ENCODE measurements around the gene RNF187. TPM values are rescaled to one million over a fixed set of nuclear protein-coding genes. Genes with fewer than 3 reads are reported as not detected.

Gene RNF187
- total RNA-seq, 2 experiments from 2014 or later = 110 to 132 TPM

DNA sequence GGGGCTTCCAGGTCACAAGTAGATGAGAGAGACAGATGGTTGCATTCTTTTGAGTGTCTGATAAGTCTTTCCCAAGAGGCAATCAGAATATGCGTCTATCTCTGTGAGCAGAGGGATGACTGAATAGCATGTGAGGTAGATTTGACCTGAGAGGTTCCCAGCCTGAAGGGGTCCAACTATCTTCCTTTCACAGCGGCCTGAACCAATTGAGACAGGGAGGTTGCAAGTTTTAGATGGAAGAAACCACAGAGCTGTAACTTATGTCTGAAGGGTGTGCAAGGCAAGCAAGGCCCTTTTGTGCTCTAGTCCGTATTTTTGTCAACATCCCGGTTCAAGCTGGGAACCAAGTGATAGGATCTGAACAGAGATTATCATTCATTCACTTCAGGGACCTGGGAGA, 9.9 kb upstream of the RNF187 start:
- peaks cover 39% of the 10 kb centered on the region for H3K4me1 Mint-ChIP-seq
- H3K27me3 Mint-ChIP-seq = peaks cover 5% of the 10 kb centered on the region
- H3K36me3 Mint-ChIP-seq (ENCODE audit: low read depth) = no peaks in the 10 kb centered on the region
- H3K27ac Mint-ChIP-seq = no peak overlapping the region
- no peaks in the 10 kb centered on the region for H3K9me3 Mint-ChIP-seq
- POLR2A ChIA-PET = no interaction called here
- DNase-seq = no peak
- H3K4me3 Mint-ChIP-seq = no peak overlapping the region
- CTCF ChIA-PET = interaction anchor here (0.7 kb wide), 1 partner anchor 9 kb away, joined by 3 read pairs; no protein-coding TSS in a partner anchor

GRCh38 chr1:228478326-228478725, 8.9 kb upstream of the RNF187 start:
- CTCF ChIA-PET = interaction anchor here (0.9 to 1.8 kb wide), 3 partner anchors 12 to 19 kb away, joined by 3 to 4 read pairs (median 4); no protein-coding TSS in a partner anchor
- POLR2A ChIA-PET = interaction anchor here (1.4 kb wide), 1 partner anchor 14 kb away, joined by 10 read pairs; no protein-coding TSS in a partner anchor
- no peak for DNase-seq
- peaks cover 38% of the 10 kb centered on the region for H3K4me1 Mint-ChIP-seq
- no peaks in the 10 kb centered on the region for H3K36me3 Mint-ChIP-seq (ENCODE audit: low read depth)
- no peak overlapping the region for H3K4me3 Mint-ChIP-seq
- H3K27me3 Mint-ChIP-seq = peaks cover 2% of the 10 kb centered on the region
- no peak overlapping the region for H3K27ac Mint-ChIP-seq
- no peaks in the 10 kb centered on the region for H3K9me3 Mint-ChIP-seq

DNA sequence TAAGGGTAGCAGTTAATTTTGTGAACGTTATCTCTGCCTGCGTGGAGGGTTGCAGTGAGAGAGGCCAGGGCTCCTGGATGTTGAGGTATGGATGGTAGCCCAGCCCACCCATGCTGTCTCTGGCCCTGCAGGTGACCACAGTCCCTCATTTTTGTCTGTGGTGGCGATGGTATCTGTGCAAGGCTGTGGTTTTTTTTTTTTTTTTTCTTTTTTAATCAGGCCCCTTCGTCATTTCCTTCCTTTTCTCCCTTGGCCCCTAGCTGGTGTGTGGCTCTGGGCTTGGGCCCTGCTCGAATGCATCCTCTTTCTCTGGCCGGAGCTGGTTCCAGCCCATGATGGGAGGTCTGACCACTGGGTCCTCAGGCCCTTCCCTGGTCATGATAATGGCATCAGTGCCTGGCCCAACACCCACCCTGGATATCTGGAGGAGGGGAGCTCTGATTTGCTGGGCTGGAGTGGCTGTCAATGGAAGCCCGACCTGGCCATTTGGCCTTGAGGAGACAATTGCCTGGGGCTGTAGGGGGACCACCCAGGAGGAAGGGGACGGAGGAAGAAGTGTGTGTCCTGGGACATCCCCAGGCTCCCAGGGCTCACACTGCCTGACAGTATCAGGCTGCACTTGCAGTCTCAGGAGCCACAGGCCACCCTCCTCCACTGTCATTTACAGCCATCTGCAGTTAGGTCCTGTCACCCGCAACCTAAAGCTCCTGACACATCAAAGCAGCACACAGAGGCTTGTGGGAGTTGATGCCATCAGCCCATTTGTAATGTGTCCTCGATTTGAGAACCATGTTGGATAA, 8.1 kb upstream of the RNF187 start:
- ChIA-PET POLR2A (interaction anchor here (1.4 kb wide), 1 partner anchor 15 kb away, joined by 10 read pairs; no protein-coding TSS in a partner anchor), CTCF (interaction anchor here (0.9 to 1.8 kb wide), 4 partner anchors 10 to 19 kb away, joined by 3 to 4 read pairs (median 4); no protein-coding TSS in a partner anchor)
- Mint-ChIP-seq H3K4me3 (no peak overlapping the region), H3K27me3 (peaks cover 2% of the 10 kb centered on the region), H3K27ac (peak overlapping the region; percentile 88), H3K4me1 (peaks cover 34% of the 10 kb centered on the region), H3K36me3 (ENCODE audit: low read depth) (no peaks in the 10 kb centered on the region), H3K9me3 (no peaks in the 10 kb centered on the region)
- no peak for DNase-seq

DNA sequence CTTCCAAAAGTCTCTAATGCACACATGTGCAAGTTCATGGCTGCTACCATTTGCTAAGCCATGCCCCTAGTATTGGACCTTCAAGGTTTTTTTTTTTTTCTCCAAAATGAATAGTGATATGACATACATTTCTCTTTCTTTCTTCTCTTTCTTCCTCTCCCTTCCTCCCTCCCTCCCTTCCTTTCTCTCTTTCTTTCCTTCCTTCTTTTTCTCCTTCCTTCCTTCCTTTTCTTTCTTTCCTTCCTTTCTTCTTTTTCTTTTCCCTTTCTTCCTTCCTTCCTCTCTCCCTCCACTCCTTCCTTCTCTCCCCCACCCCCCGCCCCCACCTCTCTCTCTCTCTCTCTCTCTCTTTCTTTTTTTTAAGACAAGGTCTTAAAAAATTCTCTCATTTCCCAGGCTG, 3.4 kb upstream of the RNF187 start:
- ChIA-PET POLR2A (no interaction called here), CTCF (no interaction called here)
- H3K4me3 Mint-ChIP-seq = no peak overlapping the region
- H3K9me3 Mint-ChIP-seq = no peaks in the 10 kb centered on the region
- no peak overlapping the region for H3K27ac Mint-ChIP-seq
- H3K36me3 Mint-ChIP-seq (ENCODE audit: low read depth) = peaks cover 4% of the 10 kb centered on the region
- H3K4me1 Mint-ChIP-seq = peaks cover 43% of the 10 kb centered on the region
- H3K27me3 Mint-ChIP-seq = peaks cover 2% of the 10 kb centered on the region
- no peak for DNase-seq

DNA sequence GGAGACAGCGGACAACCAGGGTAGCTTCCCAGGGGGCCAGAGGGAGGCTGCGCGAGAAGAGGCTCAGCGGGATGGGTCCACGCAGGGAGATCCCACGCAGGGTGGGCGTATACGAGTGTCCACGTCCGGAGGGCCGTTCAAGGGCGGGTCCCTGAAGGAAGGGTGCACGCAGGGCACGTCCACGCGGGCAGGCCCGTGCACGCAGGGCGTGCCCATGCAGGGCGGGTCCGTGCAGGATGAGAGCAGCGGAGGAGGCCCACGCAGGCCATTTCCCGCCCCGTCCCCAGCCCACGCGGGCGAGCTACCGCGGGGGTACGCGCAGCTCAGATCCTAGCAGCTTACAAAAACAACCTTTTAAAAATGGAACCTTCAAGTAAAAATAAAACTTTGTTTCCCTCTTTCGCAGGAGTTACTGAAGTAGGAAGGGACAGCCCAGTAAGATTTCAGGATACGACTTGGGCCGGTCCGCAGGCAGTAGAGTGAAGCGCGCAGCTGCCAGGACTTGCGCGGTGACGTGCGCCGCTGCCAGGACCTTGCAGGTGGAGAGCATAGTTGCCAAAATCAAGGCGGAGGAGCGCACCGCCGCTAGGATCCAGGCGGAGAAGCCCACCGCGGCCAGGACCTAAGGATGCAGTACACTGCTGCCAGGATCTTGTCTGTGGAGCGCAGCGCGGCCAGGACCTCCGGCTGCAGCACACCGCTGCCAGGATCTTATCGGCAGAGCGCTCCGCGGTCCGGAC, 416 bp upstream of the RNF187 start:
- Mint-ChIP-seq H3K27me3 (no peaks in the 10 kb centered on the region), H3K4me3 (peak overlapping the region; percentile 96), H3K36me3 (ENCODE audit: low read depth) (peaks cover 30% of the 10 kb centered on the region), H3K27ac (peak overlapping the region; percentile 100), H3K4me1 (peaks cover 49% of the 10 kb centered on the region), H3K9me3 (no peaks in the 10 kb centered on the region)
- ChIA-PET POLR2A (interaction anchor here (1.3 to 1.5 kb wide), 3 partner anchors 22 to 28 kb away, joined by 3 to 7 read pairs (median 5); a partner anchor contains a TSS), CTCF (interaction anchor here (0.7 to 2.0 kb wide), 9 partner anchors 9 to 405 kb away, joined by 3 to 15 read pairs (median 5); a partner anchor contains a TSS)
- DNase-seq = peak; percentile 81

DNA sequence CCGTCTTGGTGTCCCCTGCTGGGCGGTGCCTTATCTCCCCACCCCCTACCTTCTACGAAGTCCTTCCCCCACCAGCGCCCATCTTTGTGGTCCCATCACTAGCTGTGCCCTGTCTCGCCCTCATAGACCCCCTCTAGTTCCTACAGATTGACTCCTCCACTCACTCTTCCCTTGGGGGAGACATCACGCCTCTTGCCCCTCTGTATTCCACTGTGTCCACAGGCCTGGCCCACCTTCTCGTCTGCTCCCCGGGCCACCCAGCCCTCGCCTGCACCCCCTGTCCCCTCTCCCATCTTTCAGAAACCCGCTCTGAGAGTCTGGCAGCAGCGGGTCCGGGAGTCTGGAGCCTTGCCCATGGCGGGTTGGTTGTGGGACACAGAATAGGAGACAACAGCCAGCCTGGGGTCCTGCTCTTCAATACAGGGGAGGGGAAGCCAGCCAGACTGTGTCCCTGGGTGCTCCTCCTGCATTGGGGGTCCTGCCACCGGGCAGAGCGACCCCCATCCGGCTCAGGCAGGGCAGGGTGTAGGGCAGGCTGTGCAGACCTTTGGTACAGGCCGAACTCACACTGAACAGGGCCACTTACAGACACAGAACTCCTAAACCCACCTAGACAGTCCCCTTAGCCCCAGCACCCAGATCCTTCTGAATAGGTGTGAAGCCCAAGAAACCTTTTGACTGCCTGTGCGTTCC, 1.1 kb downstream of the RNF187 start:
- no peak for DNase-seq
- Mint-ChIP-seq H3K9me3 (no peaks in the 10 kb centered on the region), H3K27ac (peak overlapping the region; percentile 94), H3K36me3 (ENCODE audit: low read depth) (peaks cover 37% of the 10 kb centered on the region), H3K4me1 (peaks cover 43% of the 10 kb centered on the region), H3K4me3 (peak overlapping the region; percentile 90), H3K27me3 (no peaks in the 10 kb centered on the region)
- POLR2A ChIA-PET = no interaction called here
- CTCF ChIA-PET = interaction anchor here (0.6 to 1.8 kb wide), 5 partner anchors 12 to 1139 kb away, joined by 3 to 9 read pairs (median 4); no protein-coding TSS in a partner anchor

- H3K27ac Mint-ChIP-seq = peak overlapping the region; percentile 94
- H3K27me3 Mint-ChIP-seq = no peaks in the 10 kb centered on the region
- POLR2A ChIA-PET = interaction anchor here (0.6 kb wide), 2 partner anchors 25 to 74 kb away, joined by 3 read pairs; no protein-coding TSS in a partner anchor
- H3K9me3 Mint-ChIP-seq = no peaks in the 10 kb centered on the region
- H3K4me1 Mint-ChIP-seq = peaks cover 48% of the 10 kb centered on the region
- CTCF ChIA-PET = interaction anchor here (0.6 to 1.8 kb wide), 3 partner anchors 11 to 1138 kb away, joined by 3 to 7 read pairs (median 4); no protein-coding TSS in a partner anchor
- no peak for DNase-seq
- H3K4me3 Mint-ChIP-seq = peak overlapping the region; percentile 90
- H3K36me3 Mint-ChIP-seq (ENCODE audit: low read depth) = peaks cover 42% of the 10 kb centered on the region
Measured at GRCh38 chr1:228488818-228489674, 1.9 kb downstream of the RNF187 start.

GRCh38 chr1:228490120-228491078, 3.2 kb downstream of the RNF187 start:
- DNase-seq = no peak
- peaks cover 56% of the 10 kb centered on the region for H3K36me3 Mint-ChIP-seq (ENCODE audit: low read depth)

GRCh38 chr1:228493141-228494043, 6.2 kb downstream of the RNF187 start:
- Mint-ChIP-seq H3K4me3 (no peak overlapping the region), H3K27me3 (no peaks in the 10 kb centered on the region), H3K4me1 (peaks cover 50% of the 10 kb centered on the region), H3K27ac (no peak overlapping the region), H3K36me3 (ENCODE audit: low read depth) (peaks cover 76% of the 10 kb centered on the region), H3K9me3 (no peaks in the 10 kb centered on the region)
- DNase-seq = no peak
- ChIA-PET POLR2A (interaction anchor here (0.5 kb wide), 1 partner anchor 9 kb away, joined by 4 read pairs; no protein-coding TSS in a partner anchor), CTCF (interaction anchor here (0.8 to 1.4 kb wide), 3 partner anchors 7 to 285 kb away, joined by 3 to 5 read pairs (median 4); no protein-coding TSS in a partner anchor)

More at GRCh38 chr1:228490120-228491078, 3.2 kb downstream of the RNF187 start:
- ChIA-PET POLR2A (no interaction called here), CTCF (interaction anchor here (1.6 kb wide), 1 partner anchor 10 kb away, joined by 9 read pairs; no protein-coding TSS in a partner anchor)
- H3K27me3 Mint-ChIP-seq = no peaks in the 10 kb centered on the region
- H3K27ac Mint-ChIP-seq = peak overlapping the region; percentile 27
- peak overlapping the region; percentile 30 for H3K4me3 Mint-ChIP-seq
- H3K9me3 Mint-ChIP-seq = no peaks in the 10 kb centered on the region
- peaks cover 49% of the 10 kb centered on the region for H3K4me1 Mint-ChIP-seq

DNA sequence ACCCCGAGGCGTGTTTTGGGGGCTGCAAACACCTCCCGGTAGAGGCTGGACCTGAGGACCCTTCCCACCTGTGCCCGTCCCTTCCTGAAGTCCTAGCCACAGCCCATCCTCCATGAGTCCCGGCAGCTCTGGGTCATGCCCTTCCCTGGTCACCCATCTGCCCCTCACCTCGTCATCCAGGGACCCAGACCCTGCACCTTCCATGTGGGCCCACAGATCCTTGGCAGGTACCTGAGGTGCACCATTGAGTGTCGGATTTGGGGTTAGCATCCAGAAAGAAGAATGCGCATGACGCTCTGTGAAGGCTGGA, 6.8 kb downstream of the RNF187 start:
- Mint-ChIP-seq H3K27me3 (no peaks in the 10 kb centered on the region), H3K4me3 (no peak overlapping the region), H3K4me1 (peaks cover 45% of the 10 kb centered on the region), H3K9me3 (no peaks in the 10 kb centered on the region), H3K36me3 (ENCODE audit: low read depth) (peaks cover 75% of the 10 kb centered on the region), H3K27ac (no peak overlapping the region)
- no peak for DNase-seq
- ChIA-PET CTCF (interaction anchor here (0.8 kb wide), 1 partner anchor 18 kb away, joined by 5 read pairs; no protein-coding TSS in a partner anchor), POLR2A (no interaction called here)
